ENCODE data around the gene MEG3. TPM values are rescaled to one million over a fixed set of nuclear protein-coding genes. Genes with fewer than 3 reads are reported as not detected.

The MEG3 gene
- total RNA-seq, 2 donors from 2014 or later: 5.3 to 15.3 TPM

GRCh38 chr14:100784523-100785337, 41.2 kb upstream of the MEG3 start:
- no peaks in the 10 kb centered on the region for H3K9me3 ChIP-seq (ENCODE audit: control insufficient read depth, low read length)
- Mint-ChIP-seq H3K36me3 (ENCODE audit: low read depth) (no peaks in the 10 kb centered on the region), H3K9me3 (no peaks in the 10 kb centered on the region), H3K27me3 (ENCODE audit: insufficient read depth) (peaks cover 4% of the 10 kb centered on the region), H3K4me1 (peaks cover 11% of the 10 kb centered on the region), H3K4me3 (no peak overlapping the region), H3K27ac (no peak overlapping the region)
- 90 to 91% methylated on average over 8 to 11 of the region's 11 CpGs for WGBS, 2 experiments (ENCODE audit: insufficient coverage in 1 of 2, insufficient read length in 1 of 2)
- no peak overlapping the region for H3K27ac ChIP-seq (ENCODE audit: low read depth, low read length)
- no peak overlapping the region for H3K4me3 ChIP-seq (ENCODE audit: low read length)
- no peaks in the 10 kb centered on the region for H3K27me3 ChIP-seq (ENCODE audit: control insufficient read depth, insufficient read depth, low read length, poor library complexity, severe bottlenecking)
- no peaks in the 10 kb centered on the region for H3K4me1 ChIP-seq (ENCODE audit: control insufficient read depth, insufficient read depth, low read length)
- H3K9ac ChIP-seq (ENCODE audit: extremely low read depth, low read length, poor library complexity, severe bottlenecking): no peak overlapping the region
- no peaks in the 10 kb centered on the region for H3K36me3 ChIP-seq (ENCODE audit: control insufficient read depth, insufficient read depth, low read length)
- no peak for TF ChIP-seq CTCF (conservative IDR thresholded peaks at IDR 0.05)
- DNase-seq: no peak

GRCh38 chr14:100785338-100785615, 40.6 kb upstream of the MEG3 start:
- H3K4me1 Mint-ChIP-seq: peaks cover 11% of the 10 kb centered on the region
- no peak for DNase-seq
- H3K27me3 Mint-ChIP-seq (ENCODE audit: insufficient read depth): peaks cover 3% of the 10 kb centered on the region
- Histone ChIP-seq H3K4me1 (ENCODE audit: control insufficient read depth, insufficient read depth, low read length) (no peaks in the 10 kb centered on the region), H3K27me3 (ENCODE audit: control insufficient read depth, insufficient read depth, low read length, poor library complexity, severe bottlenecking) (no peaks in the 10 kb centered on the region), H3K9me3 (ENCODE audit: control insufficient read depth, low read length) (no peaks in the 10 kb centered on the region), H3K4me3 (ENCODE audit: low read length) (no peak overlapping the region), H3K9ac (ENCODE audit: extremely low read depth, low read length, poor library complexity, severe bottlenecking) (no peak overlapping the region), H3K27ac (ENCODE audit: low read depth, low read length) (no peak overlapping the region), H3K36me3 (ENCODE audit: control insufficient read depth, insufficient read depth, low read length) (no peaks in the 10 kb centered on the region)
- H3K9me3 Mint-ChIP-seq: no peaks in the 10 kb centered on the region
- 96 to 98% methylated on average over 4 of the region's 4 CpGs for WGBS, 2 experiments (ENCODE audit: insufficient coverage in 1 of 2, insufficient read length in 1 of 2)
- no peak overlapping the region for H3K27ac Mint-ChIP-seq
- H3K36me3 Mint-ChIP-seq (ENCODE audit: low read depth): no peaks in the 10 kb centered on the region
- no peak for TF ChIP-seq CTCF (conservative IDR thresholded peaks at IDR 0.05)
- H3K4me3 Mint-ChIP-seq: no peak overlapping the region

GRCh38 chr14:100785626-100786025, 40.3 kb upstream of the MEG3 start:
- H3K27ac ChIP-seq (ENCODE audit: low read depth, low read length): no peak overlapping the region
- H3K4me1 Mint-ChIP-seq: peaks cover 11% of the 10 kb centered on the region
- H3K9me3 ChIP-seq (ENCODE audit: control insufficient read depth, low read length): no peaks in the 10 kb centered on the region
- H3K36me3 ChIP-seq (ENCODE audit: control insufficient read depth, insufficient read depth, low read length): no peaks in the 10 kb centered on the region
- no peak overlapping the region for H3K4me3 Mint-ChIP-seq
- no peak overlapping the region for H3K4me3 ChIP-seq (ENCODE audit: low read length)
- H3K4me1 ChIP-seq (ENCODE audit: control insufficient read depth, insufficient read depth, low read length): no peaks in the 10 kb centered on the region
- TF ChIP-seq CTCF (conservative IDR thresholded peaks at IDR 0.05): no peak
- H3K27me3 Mint-ChIP-seq (ENCODE audit: insufficient read depth): peaks cover 3% of the 10 kb centered on the region
- H3K9ac ChIP-seq (ENCODE audit: extremely low read depth, low read length, poor library complexity, severe bottlenecking): no peak overlapping the region
- no peaks in the 10 kb centered on the region for H3K9me3 Mint-ChIP-seq
- no peaks in the 10 kb centered on the region for H3K36me3 Mint-ChIP-seq (ENCODE audit: low read depth)
- no peaks in the 10 kb centered on the region for H3K27me3 ChIP-seq (ENCODE audit: control insufficient read depth, insufficient read depth, low read length, poor library complexity, severe bottlenecking)
- no peak for DNase-seq
- 95 to 100% methylated on average over 7 of the region's 7 CpGs for WGBS, 2 experiments (ENCODE audit: insufficient coverage in 1 of 2, insufficient read length in 1 of 2)
- no peak overlapping the region for H3K27ac Mint-ChIP-seq
